GM12891 (cell line): ENCODE results near the gene PCDH8. TPM values are rescaled to one million over a fixed set of nuclear protein-coding genes. Genes with fewer than 3 reads are reported as not detected.

Experiments used
- DNase-seq: peaks from one replicate; pipeline ENCODE4 v3.0.0; 2011; ENCODE audit warnings: low spot score; ENCODE audit not compliant: insufficient read length
- FAIRE-seq: peaks from 2 replicates; lab custom pipeline; 2011; peaks lifted over from hg19 to GRCh38; lab: Jason Lieb, UNC
- PAX5 ChIP-seq: IDR thresholded peaks from 2 replicates; pipeline ENCODE4 v1.6.1; 2011; ENCODE audit warnings: low read length, moderate library complexity, mild to moderate bottlenecking; ENCODE audit not compliant: insufficient read depth, severe bottlenecking
- POLR2A ChIP-seq: IDR thresholded peaks from 2 replicates; pipeline ENCODE4 v1.6.1; 2011; ENCODE audit warnings: low read depth, low read length, control low read depth
- POLR2AphosphoS5 ChIP-seq: IDR thresholded peaks from 2 replicates; pipeline ENCODE4 v1.6.1; 2011; ENCODE audit warnings: low read depth, low read length, control low read depth
- POU2F2 ChIP-seq: IDR thresholded peaks from 2 replicates; pipeline ENCODE4 v1.6.1; 2011; ENCODE audit warnings: low read depth, mild to moderate bottlenecking, control low read depth, low read length, moderate library complexity
- SPI1 ChIP-seq: IDR thresholded peaks from 2 replicates; pipeline ENCODE4 v1.6.1; 2011; ENCODE audit warnings: low read depth, low read length, control low read depth
- TAF1 ChIP-seq: IDR thresholded peaks from 2 replicates; pipeline ENCODE4 v1.6.1; 2011; ENCODE audit warnings: low read depth, low read length, control low read depth
- polyA plus RNA-seq: library from polyadenylated mRNA; unstranded; fragments of >200 nt; gene quantifications from one replicate; pipeline ENCODE4 v1.2.1, GENCODE V29; 2012; ENCODE audit warnings: low read depth, missing spikeins, inconsistent platforms; ENCODE audit not compliant: missing spikeins

PCDH8 gene, protein sequence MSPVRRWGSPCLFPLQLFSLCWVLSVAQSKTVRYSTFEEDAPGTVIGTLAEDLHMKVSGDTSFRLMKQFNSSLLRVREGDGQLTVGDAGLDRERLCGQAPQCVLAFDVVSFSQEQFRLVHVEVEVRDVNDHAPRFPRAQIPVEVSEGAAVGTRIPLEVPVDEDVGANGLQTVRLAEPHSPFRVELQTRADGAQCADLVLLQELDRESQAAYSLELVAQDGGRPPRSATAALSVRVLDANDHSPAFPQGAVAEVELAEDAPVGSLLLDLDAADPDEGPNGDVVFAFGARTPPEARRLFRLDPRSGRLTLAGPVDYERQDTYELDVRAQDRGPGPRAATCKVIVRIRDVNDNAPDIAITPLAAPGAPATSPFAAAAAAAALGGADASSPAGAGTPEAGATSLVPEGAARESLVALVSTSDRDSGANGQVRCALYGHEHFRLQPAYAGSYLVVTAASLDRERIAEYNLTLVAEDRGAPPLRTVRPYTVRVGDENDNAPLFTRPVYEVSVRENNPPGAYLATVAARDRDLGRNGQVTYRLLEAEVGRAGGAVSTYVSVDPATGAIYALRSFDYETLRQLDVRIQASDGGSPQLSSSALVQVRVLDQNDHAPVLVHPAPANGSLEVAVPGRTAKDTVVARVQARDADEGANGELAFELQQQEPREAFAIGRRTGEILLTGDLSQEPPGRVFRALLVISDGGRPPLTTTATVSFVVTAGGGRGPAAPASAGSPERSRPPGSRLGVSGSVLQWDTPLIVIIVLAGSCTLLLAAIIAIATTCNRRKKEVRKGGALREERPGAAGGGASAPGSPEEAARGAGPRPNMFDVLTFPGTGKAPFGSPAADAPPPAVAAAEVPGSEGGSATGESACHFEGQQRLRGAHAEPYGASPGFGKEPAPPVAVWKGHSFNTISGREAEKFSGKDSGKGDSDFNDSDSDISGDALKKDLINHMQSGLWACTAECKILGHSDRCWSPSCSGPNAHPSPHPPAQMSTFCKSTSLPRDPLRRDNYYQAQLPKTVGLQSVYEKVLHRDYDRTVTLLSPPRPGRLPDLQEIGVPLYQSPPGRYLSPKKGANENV
- polyA plus RNA-seq, result not detected

DNA sequence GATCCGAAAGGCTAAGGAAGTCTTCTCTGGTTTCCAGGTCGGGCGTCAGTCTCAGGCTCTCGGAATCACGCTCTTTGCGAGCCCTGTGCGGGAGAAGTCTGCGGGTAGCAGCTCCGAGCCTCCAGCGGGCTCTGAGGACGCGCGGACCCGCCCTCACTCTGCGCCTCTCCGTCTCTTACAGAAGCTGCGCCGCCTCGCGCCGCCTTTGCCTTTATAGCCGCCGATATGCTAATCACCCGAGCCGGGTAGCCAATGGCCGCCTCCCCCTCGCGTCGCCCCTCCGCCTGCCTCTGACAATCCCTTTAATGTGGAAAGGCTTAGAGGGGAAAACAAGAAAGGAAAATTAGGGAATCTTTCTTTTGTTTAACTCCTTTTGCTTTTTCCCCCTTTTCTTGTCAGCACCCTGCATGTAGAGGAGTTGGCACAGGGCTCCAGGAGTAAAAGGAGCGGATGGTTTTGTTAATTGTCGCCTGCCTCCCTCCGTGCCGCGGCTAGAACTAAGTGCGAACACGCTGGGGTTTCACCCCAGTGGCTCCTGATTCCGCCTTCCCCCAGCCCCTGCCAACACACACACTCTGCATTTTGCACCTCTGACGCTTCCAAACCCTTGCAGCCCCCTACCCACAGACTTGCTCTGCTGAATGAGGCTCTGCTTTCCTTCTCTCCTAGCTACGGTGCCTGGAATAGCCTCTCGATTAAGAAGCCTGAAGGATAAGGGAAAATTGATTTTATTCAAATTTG is at the start of gene PCDH8:
PCDH8 (minus strand) TSS at position 186 of the 741 bp plus-strand sequence. CDS start 204 bp downstream, outside the sequence.
- no peak for DNase-seq
- TF ChIP-seq POLR2AphosphoS5, result no peak
- no peak for TF ChIP-seq SPI1
- no peak for TF ChIP-seq TAF1
- no peak for TF ChIP-seq PAX5
- no peak for TF ChIP-seq POLR2A
- no peak for TF ChIP-seq POU2F2
- no peak for FAIRE-seq

DNA sequence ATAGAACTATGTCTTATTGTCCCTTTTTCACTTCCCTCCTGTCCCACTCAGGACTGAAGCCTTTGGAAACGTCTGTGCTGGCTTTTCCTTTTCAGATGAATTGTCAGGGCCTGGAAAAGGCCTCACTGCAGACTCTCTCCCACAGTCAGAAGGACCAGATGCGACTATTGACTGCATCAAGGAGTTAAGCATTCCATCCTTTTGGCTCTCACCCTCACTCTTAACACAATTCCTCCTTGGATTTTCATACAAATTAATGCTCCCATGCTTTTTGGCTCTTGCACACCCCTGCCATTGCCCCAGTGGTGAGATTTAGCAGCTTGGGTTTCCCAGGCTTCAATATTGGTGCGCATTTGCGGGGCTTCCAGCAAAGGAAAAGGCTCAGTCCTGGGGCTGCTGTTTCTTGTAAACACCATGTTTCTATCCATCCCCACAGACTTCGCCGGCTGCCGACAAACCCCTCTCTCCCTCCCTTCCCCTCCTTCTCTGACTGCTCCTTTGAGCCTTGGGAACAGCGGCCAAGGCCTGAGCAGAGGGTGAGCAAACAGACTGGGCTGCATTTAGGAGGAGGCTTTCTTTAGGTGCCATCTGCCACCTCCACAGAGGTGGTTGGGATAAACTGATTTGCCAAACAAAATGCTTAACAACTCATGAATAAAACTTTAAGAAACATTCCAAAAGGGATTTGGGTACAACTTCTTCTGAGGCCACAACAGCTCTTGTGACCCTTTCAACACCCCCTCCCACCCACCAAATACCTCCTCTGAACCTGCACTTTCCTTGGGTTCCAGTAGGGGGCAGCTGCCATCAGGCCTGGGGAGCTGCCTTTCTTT is 48.6 kb upstream of the PCDH8 start:
- TF ChIP-seq SPI1, result no peak
- TF ChIP-seq POLR2A, result no peak
- no peak for TF ChIP-seq POLR2AphosphoS5
- no peak for TF ChIP-seq PAX5
- TF ChIP-seq POU2F2, result no peak
- no peak for TF ChIP-seq TAF1
- FAIRE-seq (no peak), DNase-seq (no peak)

- TF ChIP-seq SPI1, result no peak
- TF ChIP-seq POLR2AphosphoS5, result no peak
- TF ChIP-seq POU2F2, result no peak
- no peak for TF ChIP-seq TAF1
- no peak for TF ChIP-seq PAX5
- no peak for TF ChIP-seq POLR2A
- FAIRE-seq, result no peak
- no peak for DNase-seq
Measured at GRCh38 chr13:52894413-52894812, 46.0 kb upstream of the PCDH8 start.

- no peak for FAIRE-seq
- TF ChIP-seq SPI1 (no peak), TAF1 (no peak), POLR2AphosphoS5 (no peak), POU2F2 (no peak), PAX5 (no peak), POLR2A (no peak)
- no peak for DNase-seq
Measured at GRCh38 chr13:52892925-52893324, 44.5 kb upstream of the PCDH8 start.

DNA sequence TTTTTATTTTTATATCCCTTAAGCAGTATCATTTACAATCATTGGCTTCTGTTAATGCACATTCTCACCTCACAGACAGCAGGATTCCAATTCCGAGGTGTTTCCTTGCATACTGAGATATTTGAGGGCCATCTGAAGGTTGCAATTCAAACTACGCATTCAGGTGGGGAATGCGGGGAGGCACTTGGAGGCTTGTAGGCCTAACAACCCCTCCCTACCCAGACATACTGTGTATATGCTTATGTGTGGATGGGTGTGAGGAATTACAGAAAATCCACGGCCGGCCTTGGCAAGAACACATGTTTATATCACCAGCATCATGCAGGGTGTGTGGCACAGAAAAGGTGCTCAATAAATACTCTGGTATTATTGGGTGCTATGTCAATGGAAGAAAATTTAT is 43.3 kb upstream of the PCDH8 start:
- TF ChIP-seq PAX5 (no peak), POLR2AphosphoS5 (no peak), POU2F2 (no peak), SPI1 (no peak), POLR2A (no peak), TAF1 (no peak)
- DNase-seq (no peak), FAIRE-seq (no peak)

GRCh38 chr13:52887165-52887564 is 38.7 kb upstream of the PCDH8 start:
- no peak for FAIRE-seq
- DNase-seq, result no peak
- no peak for TF ChIP-seq PAX5
- no peak for TF ChIP-seq TAF1
- no peak for TF ChIP-seq SPI1
- no peak for TF ChIP-seq POLR2AphosphoS5
- no peak for TF ChIP-seq POU2F2
- no peak for TF ChIP-seq POLR2A

DNA sequence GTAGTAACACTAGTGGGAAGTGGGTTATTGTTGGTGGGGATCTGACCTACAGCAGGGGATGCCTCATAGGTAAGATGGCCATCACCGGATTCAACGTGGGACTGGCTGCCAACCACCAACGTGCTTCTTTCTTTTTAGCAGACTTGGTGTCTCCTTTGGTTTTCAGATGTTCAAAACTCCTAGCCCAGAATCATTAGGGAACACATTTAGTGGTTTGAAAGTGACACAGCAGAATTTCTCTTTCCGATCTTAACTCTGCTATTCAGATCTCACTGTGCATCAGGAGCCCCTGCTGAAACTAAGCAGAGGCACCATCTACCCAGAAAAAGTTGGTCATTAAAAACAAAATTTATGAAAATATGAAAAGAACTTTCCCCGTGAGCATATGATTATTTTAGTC is 36.7 kb upstream of the PCDH8 start:
- no peak for DNase-seq
- TF ChIP-seq SPI1 (no peak), POLR2AphosphoS5 (no peak), PAX5 (no peak), POU2F2 (no peak), TAF1 (no peak), POLR2A (no peak)
- FAIRE-seq, result no peak

- FAIRE-seq, result no peak
Measured at GRCh38 chr13:52884429-52885010, 36.1 kb upstream of the PCDH8 start.

More at GRCh38 chr13:52884429-52885010, 36.1 kb upstream of the PCDH8 start:
- no peak for DNase-seq
- TF ChIP-seq POU2F2 (no peak), SPI1 (no peak), PAX5 (no peak), TAF1 (no peak), POLR2A (no peak), POLR2AphosphoS5 (no peak)
